Measurements from ENCODE around the gene GPR146. TPM values are rescaled to one million over a fixed set of nuclear protein-coding genes. Genes with fewer than 3 reads are reported as not detected.
A peak's percentile ranks its signal among the peaks of the same experiment; 100 is the strongest.

The GPR146 gene
- total and polyA plus RNA-seq, 2 of the 13 experiments (the other 11 are each of a cell fraction or from before 2014, with no cell fraction given) = 2.0 to 15.9 TPM

GRCh38 chr7:1091644-1092027 lies 47.3 kb downstream of the GPR146 start:
- Histone ChIP-seq H3K4me1 (ENCODE audit: insufficient read depth, low read length) (peaks cover 68% of the 10 kb centered on the region), H2AFZ (ENCODE audit: low read length) (no peak overlapping the region), H3K4me3 (replicated peaks in 1 of 3; ENCODE audit: insufficient read depth in 1 of 3, low read depth in 2 of 3, low read length in 3 of 3) (no peak overlapping the region), H3K27me3 (ENCODE audit: control insufficient read depth in 1 of 2, insufficient read depth in 2 of 2, low read length in 2 of 2) (no peaks in the 10 kb centered on the region), H3K27ac (ENCODE audit: extremely low read length, insufficient read depth, low read length) (no peak overlapping the region), H3K79me2 (ENCODE audit: insufficient read depth, low read length) (peaks cover 47% of the 10 kb centered on the region), H3K9ac (ENCODE audit: insufficient read depth, low read depth, low read length) (no peak overlapping the region), H3K9me3 (ENCODE audit: low read length) (no peaks in the 10 kb centered on the region), H3K36me3 (replicated peaks in 1 of 2; ENCODE audit: control insufficient read depth in 1 of 2, insufficient read depth in 2 of 2, low read length in 2 of 2) (peaks cover 11 to 16% of the 10 kb centered on the region in 2 experiments; a peak in 4 of 5 replicates), H3K4me2 (ENCODE audit: low read depth, low read length) (no peak overlapping the region), H4K20me1 (ENCODE audit: insufficient read depth, low read length) (no peaks in the 10 kb centered on the region)
- FAIRE-seq (no peak), ATAC-seq (no peak), DNase-seq (ENCODE audit: low spot score) (no peak)
- TF ChIP-seq KLF13 (CRISPR knock-in tag; IDR thresholded peaks at IDR 0.05) (0 out of 2 replicates have a peak, but pooled peaks have one; percentile 0), SALL2 (CRISPR knock-in tag; IDR thresholded peaks at IDR 0.05) (no peak), HOXA9 (CRISPR knock-in tag; IDR thresholded peaks at IDR 0.05; ENCODE audit: borderline replicate concordance) (no peak), POLR2G (IDR thresholded peaks at IDR 0.05; ENCODE audit: low read depth, low read length) (peak; percentile 2; the same call in 1 of the 2 replicates)
- intact Hi-C loops (cut with micrococcal nuclease; ENCODE audit: unreplicated experiment) = no loop called here
- POLR2A ChIA-PET = interaction anchor here (1.8 to 5.1 kb wide), 3 partner anchors 11 to 78 kb away, joined by 9 to 59 read pairs (median 12); no protein-coding TSS in a partner anchor
- no TSS peak for BruUV-seq (replicated peaks)
- CTCF ChIA-PET (ENCODE audit: low intra/inter-chr PET ratio, low total read pairs) = interaction anchor here (1.5 kb wide), 1 partner anchor 99 kb away, joined by 3 read pairs; no protein-coding TSS in a partner anchor
- 100% methylated on average over 15 of the region's 18 CpGs for WGBS (ENCODE audit: low lambda C conversion rate)
- in situ Hi-C loops (cut with HindIII; ENCODE audit: extremely low pct_ligation_motif_present, low pct_unique_long_range_greater_than_20kb) = no loop called here

DNA sequence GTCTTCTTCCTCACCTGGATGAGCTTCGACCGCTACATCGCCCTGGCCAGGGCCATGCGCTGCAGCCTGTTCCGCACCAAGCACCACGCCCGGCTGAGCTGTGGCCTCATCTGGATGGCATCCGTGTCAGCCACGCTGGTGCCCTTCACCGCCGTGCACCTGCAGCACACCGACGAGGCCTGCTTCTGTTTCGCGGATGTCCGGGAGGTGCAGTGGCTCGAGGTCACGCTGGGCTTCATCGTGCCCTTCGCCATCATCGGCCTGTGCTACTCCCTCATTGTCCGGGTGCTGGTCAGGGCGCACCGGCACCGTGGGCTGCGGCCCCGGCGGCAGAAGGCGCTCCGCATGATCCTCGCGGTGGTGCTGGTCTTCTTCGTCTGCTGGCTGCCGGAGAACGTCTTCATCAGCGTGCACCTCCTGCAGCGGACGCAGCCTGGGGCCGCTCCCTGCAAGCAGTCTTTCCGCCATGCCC lies 47.9 kb downstream of the GPR146 start:
- H3K4me1 ChIP-seq (ENCODE audit: insufficient read depth, low read length) = peaks cover 69% of the 10 kb centered on the region
- TF ChIP-seq ZNF225 (CRISPR knock-in tag; IDR thresholded peaks at IDR 0.05) (0 out of 2 replicates have a peak, but pooled peaks have one; percentile 44), ZBTB38 (CRISPR knock-in tag; IDR thresholded peaks at IDR 0.05) (peak; percentile 94), AGO2 (optimal IDR thresholded peaks at IDR 0.05; ENCODE audit: low read depth, low read length) (peak; percentile 89), GABPB1 (CRISPR knock-in tag; IDR thresholded peaks at IDR 0.05) (0 out of 2 replicates have a peak, but pooled peaks have one; percentile 29), SAFB2 (CRISPR knock-in tag; IDR thresholded peaks at IDR 0.05; ENCODE audit: borderline replicate concordance, low read depth) (no peak), ZNF768 (CRISPR knock-in tag; IDR thresholded peaks at IDR 0.05) (peak; percentile 20; the same call in 1 of the 2 replicates), PHF21A (CRISPR knock-in tag; IDR thresholded peaks at IDR 0.05) (no peak), MTA1 (CRISPR knock-in tag; IDR thresholded peaks at IDR 0.05; ENCODE audit: borderline replicate concordance) (peak; percentile 2; the same call in 1 of the 2 replicates), ZBTB14 (CRISPR knock-in tag; IDR thresholded peaks at IDR 0.05) (no peak), ZNF619 (CRISPR knock-in tag; IDR thresholded peaks at IDR 0.05) (peak; percentile 30; the same call in 1 of the 2 replicates)
- TF ChIP-seq, protein P1, sequence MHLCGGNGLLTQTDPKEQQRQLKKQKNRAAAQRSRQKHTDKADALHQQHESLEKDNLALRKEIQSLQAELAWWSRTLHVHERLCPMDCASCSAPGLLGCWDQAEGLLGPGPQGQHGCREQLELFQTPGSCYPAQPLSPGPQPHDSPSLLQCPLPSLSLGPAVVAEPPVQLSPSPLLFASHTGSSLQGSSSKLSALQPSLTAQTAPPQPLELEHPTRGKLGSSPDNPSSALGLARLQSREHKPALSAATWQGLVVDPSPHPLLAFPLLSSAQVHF (CRISPR knock-in tag; IDR thresholded peaks at IDR 0.05) = 0 out of 2 replicates have a peak, but pooled peaks have one; percentile 28

More for the DNA sequence above, 47.9 kb downstream of the GPR146 start:
- no peaks in the 10 kb centered on the region for H3K9me3 ChIP-seq (ENCODE audit: low read length)
- intact Hi-C loops (cut with micrococcal nuclease; ENCODE audit: unreplicated experiment) (no loop called here), in situ Hi-C loops (cut with HindIII; ENCODE audit: extremely low pct_ligation_motif_present, low pct_unique_long_range_greater_than_20kb) (no loop called here)
- no peak overlapping the region for H2AFZ ChIP-seq (ENCODE audit: low read length)
- peak overlapping the region; percentile 86 for H3K27ac ChIP-seq (ENCODE audit: extremely low read length, insufficient read depth, low read length)
- H4K20me1 ChIP-seq (ENCODE audit: insufficient read depth, low read length) = no peaks in the 10 kb centered on the region
- peaks cover 49% of the 10 kb centered on the region for H3K79me2 ChIP-seq (ENCODE audit: insufficient read depth, low read length)
- ChIA-PET CTCF (ENCODE audit: low intra/inter-chr PET ratio, low total read pairs) (interaction anchor here (1.5 kb wide), 1 partner anchor 100 kb away, joined by 3 read pairs; no protein-coding TSS in a partner anchor), POLR2A (interaction anchor here (1.0 to 5.1 kb wide), 10 partner anchors 11 to 115 kb away, joined by 3 to 59 read pairs (median 6); partner anchors contain the start of gene ZFAND2A)
- no peak for ATAC-seq
- 98% methylated on average over 25 of the region's 40 CpGs for WGBS (ENCODE audit: low lambda C conversion rate)
- DNase-seq (ENCODE audit: low spot score) = no peak
- peak overlapping the region in 1 of 3 experiments; percentile 46; a peak in 1 of 6 replicates for H3K4me3 ChIP-seq (replicated peaks in 1 of 3; ENCODE audit: insufficient read depth in 1 of 3, low read depth in 2 of 3, low read length in 3 of 3)
- BruUV-seq (replicated peaks) = no TSS peak
- peaks cover 11 to 16% of the 10 kb centered on the region in 2 experiments; a peak in 4 of 5 replicates for H3K36me3 ChIP-seq (replicated peaks in 1 of 2; ENCODE audit: control insufficient read depth in 1 of 2, insufficient read depth in 2 of 2, low read length in 2 of 2)
- H3K27me3 ChIP-seq (ENCODE audit: control insufficient read depth in 1 of 2, insufficient read depth in 2 of 2, low read length in 2 of 2) = no peaks in the 10 kb centered on the region
- FAIRE-seq = no peak
- peak overlapping the region; percentile 64 for H3K9ac ChIP-seq (ENCODE audit: insufficient read depth, low read depth, low read length)
- H3K4me2 ChIP-seq (ENCODE audit: low read depth, low read length) = peak overlapping the region; percentile 72

Data from HepG2 (cell line).